OCI-LY7 (cell line): ENCODE measurements around the gene NOP16. TPM values are rescaled to one million over a fixed set of nuclear protein-coding genes. Genes with fewer than 3 reads are reported as not detected.

Experiments used
- BruUV-seq: library from RNA; stranded (reverse); fragments of 400-500 nt; replicated peaks from 2 replicates; lab custom pipeline; 2021; lab: Mats Ljungman, UMichigan
- CTCF ChIA-PET: fragments of 300-600 bp; sonication (Branson Sonifier 250); formaldehyde crosslinking; loops from one replicate; lab custom pipeline; 2022; ENCODE audit warnings: antibody characterized with exemption; ENCODE audit not compliant: unreplicated experiment; lab: Charles Lee
- POLR2A ChIA-PET: fragments of 300-600 bp; sonication (Branson Sonifier 250); formaldehyde crosslinking; loops from one replicate; lab custom pipeline; 2022; ENCODE audit warnings: antibody characterized with exemption; lab: Charles Lee
- DNase-seq: peaks from one replicate; pipeline ENCODE4 v3.0.0-alpha.2; 2015; ENCODE audit warnings: low spot score
- H2AFZ ChIP-seq: fragments of 200-600 bp; sonication (generic), shearing (Covaris generic); 2 replicates; pipeline ENCODE4 v1.6.1; 2014; ENCODE audit warnings: mild to moderate bottlenecking, antibody characterized with exemption, low read length, moderate library complexity
- H3K27ac ChIP-seq: fragments of 200-600 bp; sonication (generic); 2 replicates; pipeline ENCODE4 v1.5.1; 2014; ENCODE audit warnings: mixed run types, low read depth, mild to moderate bottlenecking, moderate library complexity, low read length, inconsistent platforms; ENCODE audit not compliant: poor library complexity, severe bottlenecking
- H3K36me3 ChIP-seq: fragments of 200-600 bp; sonication (generic); 2 replicates; pipeline ENCODE4 v1.6.1; 2014; ENCODE audit warnings: mild to moderate bottlenecking, antibody characterized with exemption, low read length, moderate library complexity, mixed read lengths; ENCODE audit not compliant: insufficient read depth
- H3K4me1 ChIP-seq: fragments of 200-600 bp; sonication (generic); 2 replicates; pipeline ENCODE4 v1.5.1; 2014; ENCODE audit warnings: mild to moderate bottlenecking, low read length; ENCODE audit not compliant: insufficient read depth, poor library complexity, severe bottlenecking
- H3K4me2 ChIP-seq: fragments of 200-600 bp; sonication (generic); 2 replicates; pipeline ENCODE4 v1.6.1; 2014; ENCODE audit warnings: mild to moderate bottlenecking, low read length
- H3K4me3 ChIP-seq: fragments of 200-600 bp; sonication (generic); 2 replicates; pipeline ENCODE4 v1.5.1; 2014; ENCODE audit warnings: mild to moderate bottlenecking, low read depth, low read length; ENCODE audit not compliant: poor library complexity, severe bottlenecking
- H3K79me2 ChIP-seq: fragments of 200-600 bp; sonication (generic); 2 replicates; pipeline ENCODE4 v1.6.1; 2016; ENCODE audit warnings: low read depth, mild to moderate bottlenecking, low read length, moderate library complexity, mixed read lengths; ENCODE audit not compliant: insufficient read depth
- H3K9me2 ChIP-seq: fragments of 200-600 bp; sonication (generic); 2 replicates; pipeline ENCODE4 v1.6.1; 2016; ENCODE audit warnings: mild to moderate bottlenecking, low read length, mixed read lengths; ENCODE audit not compliant: insufficient read depth
- H3K9me3 ChIP-seq: fragments of 200-600 bp; sonication (generic); 2 replicates; pipeline ENCODE4 v1.6.1; 2014; ENCODE audit warnings: mild to moderate bottlenecking, mixed run types, low read length, mixed read lengths
- H4K20me1 ChIP-seq: fragments of 200-600 bp; sonication (generic); 2 replicates; pipeline ENCODE4 v1.6.1; 2014; ENCODE audit warnings: mild to moderate bottlenecking, antibody characterized with exemption, low read length, moderate library complexity, mixed read lengths; ENCODE audit not compliant: insufficient read depth
- EZH2phosphoT487 ChIP-seq: fragments of 200-600 bp; sonication (generic); IDR thresholded peaks from 2 replicates; pipeline ENCODE4 v1.6.1; 2018; ENCODE audit warnings: low read depth, borderline replicate concordance, mild to moderate bottlenecking, mixed run types, antibody characterized with exemption, low read length, moderate library complexity, mixed read lengths
- intact Hi-C: fragments of 100-400 bp; cut with micrococcal nuclease; formaldehyde crosslinking; loops from one replicate; pipeline ENCODE4 v1.10.0; 2022; ENCODE audit not compliant: unreplicated experiment
- total RNA-seq, 2 experiments: library from RNA; depleted of rRNA in 1 of 2; stranded (reverse); fragments of >200 nt in 1 of 2; shearing (Covaris generic) in 1 of 2; gene quantifications; 2 replicates each; pipeline ENCODE4 v1.2.3, GENCODE V29; 2014 to 2022
- TF ChIP-seq, protein P1 (sequence below): fragments of 200-600 bp; sonication (generic); conservative IDR thresholded peaks from 2 replicates; pipeline ENCODE4 v1.5.1; 2014; ENCODE audit warnings: mild to moderate bottlenecking, antibody characterized with exemption, low read length, moderate library complexity, mixed read lengths

NOP16 gene
- total RNA-seq, 2 experiments from 2014 or later, result 83.8 to 86.4 TPM

DNA sequence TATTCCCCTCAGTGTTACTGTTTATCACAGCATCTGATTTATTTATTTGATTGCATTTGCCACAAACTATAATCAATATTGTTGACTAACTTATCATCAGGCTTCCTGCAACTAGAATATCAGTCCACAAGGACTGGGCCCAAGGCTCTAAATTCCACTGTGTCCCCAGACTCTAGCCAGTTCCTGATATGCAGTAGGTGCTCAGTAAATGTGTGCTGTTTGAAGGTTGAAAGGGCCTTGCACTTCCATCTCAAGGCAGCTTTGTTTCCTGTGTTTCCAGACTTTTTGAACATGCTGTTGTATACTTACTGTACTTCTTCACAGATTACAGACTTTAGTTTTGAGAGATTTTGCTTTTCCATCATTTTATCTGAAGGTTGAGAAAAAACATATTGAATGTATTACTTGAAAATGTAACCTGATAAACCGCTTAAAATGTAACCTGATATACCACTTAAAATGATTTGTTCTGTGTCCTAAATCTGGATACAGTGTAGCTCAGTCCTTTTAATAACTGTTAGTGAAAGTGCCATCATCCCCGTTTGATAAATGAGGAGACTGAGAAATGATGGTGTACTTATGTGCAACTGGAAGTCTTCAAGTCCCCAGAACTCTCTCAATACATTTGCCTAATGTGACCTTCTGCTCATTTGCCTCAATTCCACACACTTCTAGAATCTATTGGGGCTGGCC is 45.5 kb downstream of the NOP16 start:
- Histone ChIP-seq H3K9me2 (no peaks in the 10 kb centered on the region), H2AFZ (no peak overlapping the region), H3K4me2 (no peak overlapping the region), H3K9me3 (no peaks in the 10 kb centered on the region), H3K4me1 (no peaks in the 10 kb centered on the region), H3K79me2 (no peaks in the 10 kb centered on the region), H3K27ac (no peak overlapping the region), H3K36me3 (peaks cover 52% of the 10 kb centered on the region), H3K4me3 (no peak overlapping the region), H4K20me1 (no peaks in the 10 kb centered on the region)
- ChIA-PET POLR2A (no interaction called here), CTCF (no interaction called here)
- TF ChIP-seq, protein P1, sequence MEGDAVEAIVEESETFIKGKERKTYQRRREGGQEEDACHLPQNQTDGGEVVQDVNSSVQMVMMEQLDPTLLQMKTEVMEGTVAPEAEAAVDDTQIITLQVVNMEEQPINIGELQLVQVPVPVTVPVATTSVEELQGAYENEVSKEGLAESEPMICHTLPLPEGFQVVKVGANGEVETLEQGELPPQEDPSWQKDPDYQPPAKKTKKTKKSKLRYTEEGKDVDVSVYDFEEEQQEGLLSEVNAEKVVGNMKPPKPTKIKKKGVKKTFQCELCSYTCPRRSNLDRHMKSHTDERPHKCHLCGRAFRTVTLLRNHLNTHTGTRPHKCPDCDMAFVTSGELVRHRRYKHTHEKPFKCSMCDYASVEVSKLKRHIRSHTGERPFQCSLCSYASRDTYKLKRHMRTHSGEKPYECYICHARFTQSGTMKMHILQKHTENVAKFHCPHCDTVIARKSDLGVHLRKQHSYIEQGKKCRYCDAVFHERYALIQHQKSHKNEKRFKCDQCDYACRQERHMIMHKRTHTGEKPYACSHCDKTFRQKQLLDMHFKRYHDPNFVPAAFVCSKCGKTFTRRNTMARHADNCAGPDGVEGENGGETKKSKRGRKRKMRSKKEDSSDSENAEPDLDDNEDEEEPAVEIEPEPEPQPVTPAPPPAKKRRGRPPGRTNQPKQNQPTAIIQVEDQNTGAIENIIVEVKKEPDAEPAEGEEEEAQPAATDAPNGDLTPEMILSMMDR, result no peak
- TF ChIP-seq EZH2phosphoT487, result no peak
- no TSS peak for BruUV-seq
- intact Hi-C loops, result no loop called here
- DNase-seq, result no peak

DNA sequence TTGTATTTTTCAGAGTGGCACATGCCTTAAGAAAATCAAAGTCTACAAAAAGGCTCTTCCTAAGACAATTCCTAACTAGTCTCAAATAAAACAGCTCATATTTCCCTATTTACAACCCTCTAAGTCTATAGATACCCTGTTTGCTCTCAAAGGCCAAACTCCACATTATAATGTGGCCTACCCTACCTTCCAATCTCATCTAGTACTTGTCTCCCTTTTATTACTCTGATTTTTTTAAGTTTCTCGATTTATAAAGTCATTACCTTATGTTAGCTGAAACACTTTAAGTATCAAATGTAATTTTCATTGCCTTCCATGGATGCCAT is 46.3 kb downstream of the NOP16 start:
- no TSS peak for BruUV-seq
- H3K9me2 ChIP-seq, result no peaks in the 10 kb centered on the region
- H3K36me3 ChIP-seq, result peaks cover 52% of the 10 kb centered on the region
- CTCF ChIA-PET, result no interaction called here
- no peaks in the 10 kb centered on the region for H3K4me1 ChIP-seq
- H3K27ac ChIP-seq, result no peak overlapping the region
- intact Hi-C loops, result no loop called here
- H3K4me3 ChIP-seq, result no peak overlapping the region
- TF ChIP-seq, protein P1, result no peak
- TF ChIP-seq EZH2phosphoT487, result no peak
- no peaks in the 10 kb centered on the region for H3K79me2 ChIP-seq
- DNase-seq, result no peak
- no peaks in the 10 kb centered on the region for H3K9me3 ChIP-seq
- no peak overlapping the region for H2AFZ ChIP-seq
- no peaks in the 10 kb centered on the region for H4K20me1 ChIP-seq
- H3K4me2 ChIP-seq, result no peak overlapping the region
- POLR2A ChIA-PET, result interaction anchor here (1.2 kb wide), 1 partner anchor 53 kb away, joined by 4 read pairs; no protein-coding TSS in a partner anchor
